Fibroblast of the aortic adventitia (primary cell): ENCODE data around the gene FAM124B. TPM values are rescaled to one million over a fixed set of nuclear protein-coding genes. Genes with fewer than 3 reads are reported as not detected.
"Not testable (repeated sequence)": the region's sequence is repeated elsewhere in the genome, so short reads cannot be mapped to it uniquely, and the experiment has no call there.

Experiments
- DNase-seq: peaks from one replicate; pipeline ENCODE4 v3.0.0-alpha.2; 2010; ENCODE audit warnings: low read depth
- H3K4me3 ChIP-seq: 2 replicates; pipeline ENCODE4 v1.5.1; 2011; ENCODE audit warnings: low read depth, mild to moderate bottlenecking, control low read depth, low read length, moderate library complexity
- total RNA-seq: library from RNA; depleted of rRNA; stranded (reverse); fragments of >200 nt; gene quantifications from 2 replicates; pipeline ENCODE4 v1.2.3, GENCODE V29; 2012; ENCODE audit warnings: low replicate concordance
- TF ChIP-seq, protein P1 (sequence below): IDR thresholded peaks from 2 replicates; pipeline ENCODE4 v1.5.1; 2011; ENCODE audit warnings: mild to moderate bottlenecking, low read length, control low read depth, inconsistent platforms; ENCODE audit not compliant: insufficient read depth

The FAM124B gene
- total RNA-seq, 1 donor = under 0.01 TPM

DNA sequence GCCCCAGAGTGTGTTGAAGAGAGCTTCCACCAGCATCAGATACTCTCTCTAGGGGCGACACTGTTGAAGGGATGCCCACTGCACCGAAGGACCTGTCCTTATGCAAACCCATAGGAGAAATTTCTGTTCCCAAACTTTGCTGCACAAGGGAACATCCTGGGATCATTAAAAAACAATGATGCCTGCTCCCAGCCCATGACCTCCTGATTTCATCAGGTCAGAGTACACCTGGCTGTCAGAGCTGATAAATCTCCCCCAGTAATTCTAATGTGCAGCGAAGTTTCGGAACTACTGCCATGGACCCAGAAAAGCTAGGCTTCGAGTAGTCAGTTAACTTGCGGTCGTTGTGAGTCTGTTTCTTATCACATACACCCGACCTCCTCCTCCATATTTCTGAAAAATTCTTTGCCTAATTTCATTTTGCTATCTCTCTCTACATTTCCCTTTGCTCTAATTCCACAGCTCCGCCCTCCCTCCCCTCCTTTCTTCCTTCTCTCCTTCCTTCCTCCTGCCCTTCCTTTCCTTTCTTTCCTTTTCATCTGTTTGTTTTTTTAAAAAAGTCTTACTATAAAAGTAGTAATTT lies 18.8 kb downstream of the FAM124B start:
- H3K4me3 ChIP-seq = no peak overlapping the region
- no peak for DNase-seq
- TF ChIP-seq, protein P1, sequence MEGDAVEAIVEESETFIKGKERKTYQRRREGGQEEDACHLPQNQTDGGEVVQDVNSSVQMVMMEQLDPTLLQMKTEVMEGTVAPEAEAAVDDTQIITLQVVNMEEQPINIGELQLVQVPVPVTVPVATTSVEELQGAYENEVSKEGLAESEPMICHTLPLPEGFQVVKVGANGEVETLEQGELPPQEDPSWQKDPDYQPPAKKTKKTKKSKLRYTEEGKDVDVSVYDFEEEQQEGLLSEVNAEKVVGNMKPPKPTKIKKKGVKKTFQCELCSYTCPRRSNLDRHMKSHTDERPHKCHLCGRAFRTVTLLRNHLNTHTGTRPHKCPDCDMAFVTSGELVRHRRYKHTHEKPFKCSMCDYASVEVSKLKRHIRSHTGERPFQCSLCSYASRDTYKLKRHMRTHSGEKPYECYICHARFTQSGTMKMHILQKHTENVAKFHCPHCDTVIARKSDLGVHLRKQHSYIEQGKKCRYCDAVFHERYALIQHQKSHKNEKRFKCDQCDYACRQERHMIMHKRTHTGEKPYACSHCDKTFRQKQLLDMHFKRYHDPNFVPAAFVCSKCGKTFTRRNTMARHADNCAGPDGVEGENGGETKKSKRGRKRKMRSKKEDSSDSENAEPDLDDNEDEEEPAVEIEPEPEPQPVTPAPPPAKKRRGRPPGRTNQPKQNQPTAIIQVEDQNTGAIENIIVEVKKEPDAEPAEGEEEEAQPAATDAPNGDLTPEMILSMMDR = no peak

DNA sequence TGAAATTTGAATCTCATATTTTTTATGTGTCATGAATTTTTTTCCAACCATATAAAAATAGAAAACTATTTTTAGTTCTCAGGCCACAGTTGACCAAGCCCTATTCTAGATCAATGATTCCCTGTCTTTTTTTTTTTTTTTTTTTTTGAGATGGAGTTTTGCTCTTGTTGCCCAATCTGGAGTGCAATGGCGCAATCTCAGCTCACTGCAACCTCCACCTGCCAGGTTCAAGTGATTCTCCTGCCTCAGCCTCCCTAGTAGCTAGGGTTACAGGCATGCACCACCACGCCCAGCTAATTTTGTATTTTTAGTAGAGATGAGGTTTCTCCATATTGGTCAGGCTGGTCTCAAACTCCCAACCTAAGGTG lies 19.6 kb downstream of the FAM124B start:
- DNase-seq, H3K4me3 ChIP-seq: not testable (repeated sequence)

DNA sequence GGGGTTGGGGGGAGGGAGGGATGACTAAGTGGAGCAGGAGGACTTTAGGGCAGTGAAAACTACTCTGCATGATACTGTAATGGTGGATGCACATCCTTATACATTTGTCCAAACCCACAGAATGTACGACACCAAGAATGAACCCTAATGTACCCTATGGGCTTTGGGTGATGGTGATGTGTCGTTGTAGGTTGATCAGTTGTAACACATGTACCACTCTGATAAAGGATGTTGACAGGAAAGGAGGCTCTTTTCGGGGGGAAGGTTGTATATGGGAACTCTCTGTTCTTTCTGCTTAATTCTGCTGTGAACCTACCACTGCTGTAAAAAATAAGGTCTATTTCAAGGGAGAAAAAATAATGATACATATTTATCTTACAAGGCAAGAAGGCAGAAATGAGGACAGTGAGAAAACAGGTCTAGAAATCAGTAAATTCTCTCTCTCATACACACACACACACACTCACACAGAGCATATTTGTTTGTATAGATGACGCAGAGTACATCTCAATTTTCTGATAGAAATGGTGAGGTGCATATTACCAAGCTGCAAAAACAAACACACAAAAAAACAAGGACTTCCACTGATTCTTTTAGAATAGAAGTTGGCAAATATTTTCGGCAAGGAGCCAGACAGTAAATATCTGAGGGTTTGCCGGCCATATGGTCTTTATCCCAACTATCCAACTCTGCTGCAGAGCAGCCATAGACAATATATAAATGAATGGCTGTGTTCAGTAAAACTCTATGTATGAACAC lies 20.2 kb downstream of the FAM124B start:
- no peak overlapping the region for H3K4me3 ChIP-seq
- TF ChIP-seq, protein P1 = no peak
- DNase-seq = peak; percentile 44

DNA sequence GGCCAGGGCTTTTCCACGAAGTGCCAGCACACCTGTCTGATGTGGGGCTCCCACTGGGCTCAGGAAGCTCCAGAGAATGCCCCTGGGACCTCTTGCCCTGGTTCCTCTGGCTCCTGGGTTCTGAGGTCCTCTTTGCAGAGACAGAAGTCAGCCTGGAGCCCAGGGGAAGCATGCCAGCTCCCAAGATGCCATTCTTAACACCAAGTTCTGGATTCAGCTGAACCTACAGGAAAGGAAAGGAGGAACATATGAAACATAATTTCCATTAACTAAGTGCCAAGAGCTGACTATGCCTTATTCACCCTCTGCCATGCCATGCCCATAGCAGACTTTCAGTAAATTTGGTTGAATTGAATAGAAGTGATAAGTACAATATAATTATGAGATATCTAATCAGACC lies 21.9 kb downstream of the FAM124B start:
- DNase-seq = peak; percentile 44
- H3K4me3 ChIP-seq = no peak overlapping the region
- TF ChIP-seq, protein P1 = no peak

DNA sequence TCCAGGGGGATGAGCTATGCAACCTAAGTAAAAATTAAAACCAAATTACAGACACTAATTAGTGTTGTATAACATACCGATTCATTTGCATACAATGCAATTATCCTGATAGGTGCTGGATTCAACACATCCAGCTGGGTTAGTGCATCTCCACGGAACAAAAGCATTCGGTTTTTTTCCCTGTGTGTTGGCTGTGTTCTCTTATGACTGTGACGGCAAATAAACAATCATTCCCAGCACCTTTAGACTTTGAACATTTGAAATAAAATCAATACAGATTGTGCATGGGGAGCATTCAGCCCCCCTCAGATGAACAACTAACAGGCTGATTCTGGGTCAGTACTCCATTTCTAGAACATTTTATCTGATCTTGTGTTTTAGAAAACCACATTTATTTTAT lies 22.7 kb downstream of the FAM124B start:
- TF ChIP-seq, protein P1 = no peak
- no peak for DNase-seq
- no peak overlapping the region for H3K4me3 ChIP-seq

DNA sequence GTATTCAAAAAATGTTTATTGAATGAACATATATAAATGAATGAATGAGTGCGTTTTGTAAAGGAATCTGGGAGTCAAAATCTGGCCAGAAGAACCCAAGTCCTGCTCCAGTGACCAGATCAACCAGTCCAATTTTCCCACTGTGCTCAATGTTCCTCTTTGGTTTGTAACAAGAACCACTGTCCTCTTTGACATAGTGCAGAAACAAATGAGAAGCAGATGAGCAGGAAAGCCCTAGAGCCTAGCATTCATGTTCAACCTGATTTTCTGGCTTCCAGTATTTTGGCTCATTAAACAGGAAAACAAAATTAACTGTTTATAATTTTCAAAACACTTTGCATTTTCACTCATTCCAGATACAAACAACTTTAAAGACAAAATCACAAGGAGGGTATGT lies 23.2 kb downstream of the FAM124B start:
- DNase-seq = no peak
- H3K4me3 ChIP-seq = no peak overlapping the region
- TF ChIP-seq, protein P1 = no peak

DNA sequence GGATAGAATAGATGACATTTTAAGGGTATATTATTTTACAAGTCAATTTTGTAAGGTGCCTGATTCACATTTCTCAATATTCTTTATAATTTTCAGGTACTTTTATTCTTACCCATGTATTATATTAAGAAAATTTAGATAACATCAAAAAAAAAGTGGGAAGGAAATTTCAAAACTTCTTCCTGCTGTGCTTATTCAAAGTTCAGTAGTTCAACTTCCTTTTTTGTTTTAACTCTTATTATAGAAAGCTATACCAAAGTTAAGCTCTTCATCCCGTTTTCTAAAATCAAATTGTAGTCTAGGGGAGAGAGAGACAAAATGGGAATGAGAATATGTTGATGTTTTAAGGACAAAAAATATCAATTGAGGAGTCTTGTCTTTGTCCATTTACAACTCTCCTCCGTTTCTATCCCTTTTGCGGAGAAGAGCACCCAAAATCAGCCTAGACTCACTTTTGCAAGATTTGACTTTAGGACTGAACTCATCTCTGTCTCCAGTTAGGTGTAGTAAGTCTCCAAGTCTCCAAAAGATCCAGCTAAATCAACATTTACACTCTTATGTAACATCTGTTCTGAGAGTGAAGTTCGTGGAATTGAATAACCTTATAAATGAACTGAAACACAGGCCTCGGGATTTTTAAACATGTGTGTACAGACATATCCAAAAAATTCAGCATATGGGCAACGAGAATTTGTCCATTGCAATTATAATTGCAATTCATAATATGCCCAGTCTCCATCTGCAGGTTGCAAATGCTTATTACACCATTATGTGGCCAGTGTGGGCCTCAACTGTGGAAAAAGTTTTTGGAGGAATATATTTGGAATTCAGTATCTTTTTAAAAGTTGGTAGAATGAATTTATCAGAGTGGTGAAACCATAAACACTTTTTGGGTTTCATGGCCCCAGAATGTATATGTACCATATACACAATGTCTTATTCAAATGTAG lies 23.9 kb downstream of the FAM124B start:
- H3K4me3 ChIP-seq = no peak overlapping the region
- DNase-seq = no peak
- TF ChIP-seq, protein P1 = peak; percentile 35
